ENCODE data around the gene KISS1R. TPM values are rescaled to one million over a fixed set of nuclear protein-coding genes. Genes with fewer than 3 reads are reported as not detected.

The KISS1R gene
- total RNA-seq, 2 experiments from 2014 or later: 0.66 to 1.1 TPM

DNA sequence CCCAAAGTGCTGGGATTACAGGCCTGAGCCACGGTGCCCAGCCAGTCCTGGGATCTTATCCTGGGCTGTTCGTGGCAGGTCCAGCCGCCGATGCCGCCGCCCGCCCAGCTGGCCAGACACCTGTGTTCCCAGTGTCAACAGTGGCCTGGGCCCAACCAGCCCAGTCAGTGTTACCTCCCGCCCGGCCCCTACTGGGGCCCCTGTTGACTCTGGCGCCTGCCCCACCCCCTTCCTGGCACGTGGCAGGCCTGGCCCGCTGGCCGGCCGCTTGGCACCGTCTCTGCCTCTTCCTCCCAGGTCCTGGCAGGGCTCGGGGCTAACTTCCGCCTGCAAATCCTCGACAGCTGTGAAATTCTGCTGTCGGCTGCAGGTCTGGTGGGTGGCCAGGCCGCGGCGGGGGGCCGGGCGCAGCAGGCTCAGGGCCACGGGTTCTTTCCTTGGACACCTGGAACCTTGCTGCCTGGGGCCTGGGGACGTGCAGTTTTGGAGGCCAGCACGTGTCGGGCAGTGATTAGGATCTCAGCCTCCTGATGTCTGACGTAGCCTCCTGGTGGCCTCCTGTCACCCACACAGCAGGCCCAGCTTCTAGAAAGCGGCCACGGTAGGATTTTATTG is 17.8 kb downstream of the KISS1R start:
- no peak for DNase-seq
- H3K4me1 Mint-ChIP-seq: peaks cover 29% of the 10 kb centered on the region
- no peaks in the 10 kb centered on the region for H3K27me3 Mint-ChIP-seq
- no peak for ATAC-seq
- peaks cover 5% of the 10 kb centered on the region for H3K9me3 Mint-ChIP-seq (ENCODE audit: low read depth)
- no peak overlapping the region for H3K4me3 Mint-ChIP-seq
- H3K27ac Mint-ChIP-seq: no peak overlapping the region
- peaks cover 16% of the 10 kb centered on the region for H3K36me3 Mint-ChIP-seq
- CTCF ChIA-PET: interaction anchor here (1.5 to 2.0 kb wide), 2 partner anchors 12 to 49 kb away, joined by 5 to 6 read pairs; partner anchors contain the start of gene WDR18

DNA sequence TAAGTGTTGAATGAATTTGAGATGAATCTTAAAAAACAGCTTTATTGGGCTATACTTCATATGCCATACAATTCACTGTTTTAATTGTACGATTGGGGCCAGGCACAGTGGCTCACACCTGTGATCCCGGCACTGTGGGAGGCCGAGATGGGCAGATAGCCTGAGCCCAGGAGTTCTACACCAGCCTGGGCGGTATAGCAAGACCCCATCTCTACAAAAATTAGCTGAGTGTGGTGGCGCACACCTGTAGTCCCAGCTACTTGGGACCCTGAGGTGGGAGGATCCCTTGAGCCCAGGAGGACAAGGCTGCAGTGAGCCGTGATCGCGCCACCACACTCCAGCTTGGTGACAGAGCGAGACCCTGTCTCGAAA is 19.0 kb downstream of the KISS1R start:
- Mint-ChIP-seq H3K4me1 (peaks cover 34% of the 10 kb centered on the region), H3K36me3 (peaks cover 15% of the 10 kb centered on the region), H3K9me3 (ENCODE audit: low read depth) (peaks cover 5% of the 10 kb centered on the region), H3K4me3 (no peak overlapping the region), H3K27ac (no peak overlapping the region), H3K27me3 (no peaks in the 10 kb centered on the region)
- CTCF ChIA-PET: interaction anchor here (0.9 to 2.0 kb wide), 4 partner anchors 13 to 73 kb away, joined by 3 to 6 read pairs (median 4); partner anchors contain the start of gene WDR18
- ATAC-seq (no peak), DNase-seq (no peak)

DNA sequence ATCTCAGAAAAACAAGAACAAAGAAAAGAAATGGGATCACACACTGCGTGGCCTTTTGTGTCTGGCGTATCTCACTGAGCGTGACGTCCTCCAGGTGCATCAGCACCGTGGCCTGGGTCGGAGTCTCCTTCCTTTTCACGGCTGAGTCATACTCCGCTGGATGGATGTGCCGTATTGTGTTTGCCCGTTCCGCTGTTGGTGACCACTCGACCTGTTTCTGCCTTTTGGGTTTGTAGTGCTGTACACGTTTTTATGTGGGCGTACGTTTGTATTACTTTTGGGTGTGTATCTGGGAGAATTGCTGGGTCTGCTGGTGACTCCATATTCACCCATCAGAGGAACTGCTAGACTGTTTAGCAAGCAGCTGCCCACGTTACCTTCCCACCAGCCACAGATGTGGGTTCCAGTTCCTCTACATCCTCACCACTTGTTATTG is 20.1 kb downstream of the KISS1R start:
- Mint-ChIP-seq H3K4me1 (peaks cover 37% of the 10 kb centered on the region), H3K27me3 (no peaks in the 10 kb centered on the region), H3K9me3 (ENCODE audit: low read depth) (peaks cover 5% of the 10 kb centered on the region), H3K36me3 (peaks cover 14% of the 10 kb centered on the region), H3K4me3 (no peak overlapping the region), H3K27ac (peak overlapping the region; percentile 58)
- ATAC-seq: peak; percentile 48
- CTCF ChIA-PET: interaction anchor here (0.9 to 3.7 kb wide), 2 partner anchors 13 to 258 kb away, joined by 3 to 18 read pairs; no protein-coding TSS in a partner anchor
- DNase-seq: peak; percentile 84

DNA sequence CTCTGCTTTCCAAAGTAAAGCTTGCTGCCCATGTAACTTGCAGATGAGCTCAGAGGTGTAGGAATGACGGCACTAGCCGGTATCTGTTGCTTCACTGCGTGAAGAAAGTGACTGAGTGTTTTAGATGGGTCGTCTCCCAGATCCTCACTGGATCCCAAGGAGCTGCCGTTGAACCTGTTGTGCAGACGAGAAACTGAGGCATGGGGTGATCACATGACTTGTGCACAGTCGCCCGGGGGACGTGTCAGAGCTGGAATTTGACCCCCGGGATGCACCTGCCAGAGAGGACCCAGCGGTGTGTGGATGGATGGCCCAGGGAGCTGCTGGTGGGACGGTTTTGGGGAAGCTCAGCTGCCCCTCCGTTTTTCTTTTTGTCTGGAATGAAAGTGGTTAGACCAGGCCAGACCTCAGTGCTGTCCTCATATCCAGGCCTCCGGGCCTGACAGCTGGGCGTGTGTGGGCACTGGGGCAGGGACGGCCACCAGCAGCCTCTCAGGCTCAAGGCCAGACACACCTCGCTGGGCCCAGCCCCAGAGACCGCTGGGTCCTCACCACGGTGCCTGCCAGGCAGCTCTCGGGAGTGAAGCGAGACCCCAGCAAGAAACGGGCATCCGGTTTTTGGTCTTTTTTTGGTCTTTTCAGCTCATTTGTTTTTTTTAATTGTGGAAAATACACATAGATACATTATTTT is 21.2 kb downstream of the KISS1R start:
- Mint-ChIP-seq H3K9me3 (ENCODE audit: low read depth) (peaks cover 5% of the 10 kb centered on the region), H3K27ac (no peak overlapping the region), H3K27me3 (no peaks in the 10 kb centered on the region), H3K4me1 (peaks cover 30% of the 10 kb centered on the region), H3K36me3 (peaks cover 14% of the 10 kb centered on the region), H3K4me3 (no peak overlapping the region)
- DNase-seq (no peak), ATAC-seq (no peak)
- CTCF ChIA-PET: interaction anchor here (0.7 to 3.7 kb wide), 3 partner anchors 15 to 256 kb away, joined by 3 to 18 read pairs (median 12); partner anchors contain the start of gene WDR18

DNA sequence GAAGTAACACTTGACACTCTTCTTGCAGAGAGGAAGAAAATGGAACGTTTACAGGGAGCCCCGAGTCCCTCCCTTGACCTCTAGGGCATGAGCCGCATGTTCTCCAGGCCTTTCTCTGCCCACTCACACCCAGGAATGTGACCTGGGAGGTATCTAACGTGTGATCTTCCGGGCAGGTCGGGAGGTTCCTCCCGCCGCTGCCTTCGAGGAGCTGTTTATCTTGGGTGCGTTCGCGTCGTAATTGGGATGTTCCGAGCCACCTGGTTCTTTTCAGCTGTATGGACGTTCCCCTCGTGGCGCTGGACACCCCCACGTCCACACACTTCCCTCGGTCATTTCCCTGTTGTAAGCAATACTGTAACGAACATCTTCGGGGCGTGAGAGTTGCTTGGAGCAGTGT is 22.3 kb downstream of the KISS1R start:
- H3K27me3 Mint-ChIP-seq: no peaks in the 10 kb centered on the region
- ATAC-seq: no peak
- DNase-seq: no peak
- H3K4me3 Mint-ChIP-seq: no peak overlapping the region
- H3K27ac Mint-ChIP-seq: no peak overlapping the region
- H3K9me3 Mint-ChIP-seq (ENCODE audit: low read depth): peaks cover 5% of the 10 kb centered on the region
- CTCF ChIA-PET: interaction anchor here (3.5 to 3.7 kb wide), 2 partner anchors 16 to 45 kb away, joined by 12 to 18 read pairs; partner anchors contain the start of gene WDR18
- peaks cover 17% of the 10 kb centered on the region for H3K36me3 Mint-ChIP-seq
- H3K4me1 Mint-ChIP-seq: peaks cover 27% of the 10 kb centered on the region

DNA sequence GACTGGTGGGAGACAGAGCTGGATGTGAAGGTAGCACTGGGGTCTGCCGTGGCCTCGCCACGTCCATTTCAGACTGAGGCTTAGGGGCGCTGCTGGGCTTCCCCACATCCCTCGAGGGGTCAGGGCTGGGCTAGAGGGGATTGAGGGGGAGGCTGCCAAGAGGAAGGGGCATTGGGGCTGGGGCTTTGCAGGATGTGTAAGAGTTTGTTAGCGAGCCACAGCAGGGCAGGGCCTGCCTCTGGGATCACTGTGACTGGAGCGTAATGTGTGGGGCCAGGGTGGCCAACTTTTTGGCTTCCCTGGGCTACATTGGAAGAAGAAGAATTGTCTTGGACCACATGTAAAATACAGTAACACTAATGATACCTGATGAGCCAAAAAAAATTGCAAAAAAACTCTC is 22.8 kb downstream of the KISS1R start:
- H3K27me3 Mint-ChIP-seq: no peaks in the 10 kb centered on the region
- CTCF ChIA-PET: interaction anchor here (1.2 to 3.7 kb wide), 4 partner anchors 16 to 77 kb away, joined by 4 to 18 read pairs (median 8); partner anchors contain the start of gene WDR18
- no peak for DNase-seq
- H3K4me1 Mint-ChIP-seq: peaks cover 27% of the 10 kb centered on the region
- peaks cover 5% of the 10 kb centered on the region for H3K9me3 Mint-ChIP-seq (ENCODE audit: low read depth)
- no peak overlapping the region for H3K27ac Mint-ChIP-seq
- peak overlapping the region; percentile 38 for H3K4me3 Mint-ChIP-seq
- H3K36me3 Mint-ChIP-seq: peaks cover 17% of the 10 kb centered on the region
- ATAC-seq: no peak

DNA sequence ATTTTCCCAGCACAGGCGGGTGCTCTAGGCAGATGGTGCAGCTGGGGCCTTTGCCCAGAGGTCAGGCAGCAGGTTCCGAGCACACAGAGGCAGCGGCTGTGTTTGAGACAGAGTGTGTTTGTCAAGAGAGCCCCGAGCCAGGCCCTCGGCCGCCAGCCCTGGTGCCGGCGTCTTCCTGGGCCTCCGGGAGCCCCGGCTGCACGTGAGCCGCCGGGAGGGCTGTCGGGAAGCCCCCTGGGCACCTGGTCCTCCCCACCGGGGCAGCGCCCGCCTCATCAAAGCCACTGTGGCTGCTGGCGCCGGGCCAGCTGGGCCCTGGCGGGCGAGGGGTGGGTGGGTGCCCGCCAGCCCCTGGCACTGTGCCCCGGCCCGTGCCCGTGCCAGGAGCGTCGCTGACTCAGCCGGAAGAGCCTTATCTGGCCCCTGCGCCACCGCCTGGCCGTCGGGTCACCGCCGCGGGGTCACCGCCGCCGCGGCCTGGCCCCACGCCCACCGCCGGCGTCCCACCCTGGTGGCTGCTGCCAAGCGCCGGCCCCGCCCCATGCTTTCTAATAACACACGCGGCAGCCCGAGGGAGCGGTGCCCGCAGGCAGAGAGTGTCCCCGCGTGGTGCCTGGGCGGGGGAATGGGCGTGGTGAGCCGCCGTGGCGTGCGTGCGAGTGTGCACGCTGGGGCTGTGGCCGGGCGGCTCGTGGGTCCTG is 23.6 kb downstream of the KISS1R start:
- Mint-ChIP-seq H3K27me3 (no peaks in the 10 kb centered on the region), H3K9me3 (ENCODE audit: low read depth) (peaks cover 5% of the 10 kb centered on the region), H3K4me1 (peaks cover 27% of the 10 kb centered on the region), H3K4me3 (peak overlapping the region; percentile 38), H3K36me3 (peaks cover 17% of the 10 kb centered on the region), H3K27ac (no peak overlapping the region)
- DNase-seq (peak; percentile 66), ATAC-seq (peak; percentile 64)
- CTCF ChIA-PET: interaction anchor here (1.2 to 3.7 kb wide), 4 partner anchors 17 to 78 kb away, joined by 4 to 18 read pairs (median 8); partner anchors contain the start of gene WDR18

DNA sequence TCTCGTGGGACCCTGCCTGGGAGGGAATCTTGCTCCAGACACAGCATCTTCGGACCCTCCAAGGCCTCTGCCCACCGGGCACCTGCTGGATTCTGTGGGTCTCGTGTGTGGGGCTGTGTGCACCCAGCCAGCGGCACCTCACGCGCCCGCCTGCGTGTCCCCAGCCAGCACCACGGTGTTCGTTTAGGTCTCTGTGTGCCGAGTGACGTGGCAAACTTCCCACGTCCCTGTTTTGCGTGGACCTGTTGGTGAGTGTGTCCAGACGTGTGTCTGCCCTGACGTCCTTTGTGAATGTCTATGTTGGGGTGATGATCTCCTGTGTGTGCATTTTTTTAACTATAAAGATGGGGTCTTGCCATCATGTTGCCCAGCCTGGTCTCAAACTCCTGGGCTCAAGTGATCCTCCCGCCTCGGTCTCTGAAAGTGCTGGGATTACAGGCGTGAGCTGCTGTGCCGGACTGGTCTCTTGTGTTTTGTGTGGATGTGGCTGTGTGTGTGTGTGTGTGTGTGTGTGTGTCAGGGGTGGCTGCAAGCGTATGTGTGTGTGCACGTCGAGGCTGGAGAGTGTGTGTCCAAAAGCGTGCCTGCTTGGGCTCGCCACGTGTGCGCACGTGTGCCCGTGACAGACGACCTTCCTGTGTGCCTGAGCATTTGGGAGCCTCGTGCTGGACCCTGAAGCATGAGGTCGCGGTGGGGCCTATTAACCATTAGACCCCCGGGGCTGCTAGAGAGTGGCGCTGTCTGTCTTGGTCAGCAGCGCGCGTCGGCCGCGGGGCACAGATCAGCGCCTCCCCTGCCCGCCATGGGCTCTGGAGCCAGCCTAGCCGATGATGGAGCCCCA is 24.4 kb downstream of the KISS1R start:
- Mint-ChIP-seq H3K27ac (no peak overlapping the region), H3K36me3 (peaks cover 17% of the 10 kb centered on the region), H3K4me1 (peaks cover 27% of the 10 kb centered on the region), H3K27me3 (no peaks in the 10 kb centered on the region), H3K4me3 (peak overlapping the region; percentile 23), H3K9me3 (ENCODE audit: low read depth) (peaks cover 5% of the 10 kb centered on the region)
- ATAC-seq: no peak
- CTCF ChIA-PET: interaction anchor here (1.4 to 3.5 kb wide), 2 partner anchors 43 to 78 kb away, joined by 5 to 12 read pairs; partner anchors contain the start of gene WDR18
- DNase-seq: no peak

DNA sequence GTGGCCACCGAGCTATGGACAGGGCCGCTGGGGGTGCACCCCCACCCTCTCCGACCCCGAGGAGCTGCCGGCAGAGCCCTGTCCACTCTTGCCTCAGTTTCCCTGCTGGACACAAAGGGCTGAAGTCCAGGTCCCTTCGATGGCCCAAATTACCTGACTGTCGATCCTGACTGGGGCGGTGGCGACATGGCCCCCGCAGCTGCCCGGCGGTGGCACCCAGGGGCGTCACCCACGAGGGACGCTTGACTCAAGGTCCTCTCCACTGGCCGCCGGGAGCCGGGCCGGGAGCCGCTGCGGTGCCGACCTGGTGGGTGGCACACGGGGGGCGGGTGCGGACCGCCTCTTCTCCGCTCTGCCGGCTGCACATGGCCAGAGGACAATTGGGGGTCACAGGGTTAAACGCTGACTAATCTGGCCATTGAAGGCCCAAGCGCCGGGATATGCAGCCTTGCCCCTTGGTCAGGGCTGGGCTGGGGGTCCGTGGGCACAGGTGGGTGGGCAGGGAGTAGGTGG is 25.1 kb downstream of the KISS1R start:
- Mint-ChIP-seq H3K36me3 (peaks cover 15% of the 10 kb centered on the region), H3K27ac (no peak overlapping the region), H3K27me3 (no peaks in the 10 kb centered on the region), H3K9me3 (ENCODE audit: low read depth) (peaks cover 4% of the 10 kb centered on the region), H3K4me1 (peaks cover 23% of the 10 kb centered on the region), H3K4me3 (no peak overlapping the region)
- CTCF ChIA-PET: no interaction called here
- ATAC-seq (no peak), DNase-seq (no peak)

DNA sequence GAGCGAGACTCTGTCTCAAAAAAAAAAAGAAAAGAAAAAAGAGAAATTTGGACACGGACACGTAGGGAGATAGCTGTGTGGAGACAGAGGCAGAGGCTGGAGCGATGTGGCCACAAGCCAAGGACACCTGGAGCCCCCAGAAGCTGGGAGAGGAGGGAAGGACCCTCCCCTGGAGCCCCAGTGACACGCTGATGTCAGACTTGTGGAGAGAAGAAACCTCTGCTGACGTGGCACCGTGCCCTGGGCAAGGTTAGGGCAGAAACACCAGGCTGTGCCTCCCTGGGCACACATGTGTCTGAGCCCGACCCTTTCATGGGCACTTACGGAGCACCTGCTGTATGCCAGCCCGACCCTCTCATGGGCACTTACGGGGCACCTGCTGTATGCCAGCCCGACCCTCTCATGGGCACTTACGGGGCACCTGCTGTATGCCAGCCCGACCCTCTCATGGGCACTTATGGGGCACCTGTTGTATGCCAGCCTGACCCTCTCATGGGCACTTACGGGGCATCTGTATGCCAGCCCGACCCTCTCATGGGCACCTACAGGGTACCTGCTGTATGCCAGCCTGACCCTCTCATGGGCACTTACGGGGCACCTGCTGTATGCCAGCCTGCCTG is 26.5 kb downstream of the KISS1R start:
- Mint-ChIP-seq H3K27me3 (no peaks in the 10 kb centered on the region), H3K4me3 (no peak overlapping the region), H3K9me3 (ENCODE audit: low read depth) (no peaks in the 10 kb centered on the region), H3K4me1 (peaks cover 14% of the 10 kb centered on the region), H3K27ac (no peak overlapping the region), H3K36me3 (peaks cover 10% of the 10 kb centered on the region)
- DNase-seq (no peak), ATAC-seq (no peak)
- CTCF ChIA-PET: no interaction called here

DNA sequence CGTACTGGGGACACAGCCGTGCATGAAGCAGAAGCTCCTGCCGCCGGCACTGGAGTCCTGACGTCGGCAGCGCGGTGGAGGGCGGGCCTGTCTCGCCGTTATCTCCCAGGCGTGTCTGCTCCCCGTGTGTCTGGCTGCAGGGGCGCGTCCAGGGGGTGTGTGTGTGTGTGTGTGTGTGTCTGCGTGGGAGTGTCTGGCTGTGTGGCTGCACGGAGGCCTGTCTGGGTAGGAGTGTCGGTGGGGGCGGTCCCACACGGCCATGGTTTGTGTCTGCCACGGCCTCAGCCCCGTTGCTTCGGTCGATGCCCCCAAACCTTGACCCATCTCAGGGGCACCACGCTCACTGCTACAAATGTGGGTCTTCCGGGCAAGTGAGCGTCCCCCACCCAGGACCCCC is 27.0 kb downstream of the KISS1R start:
- H3K4me3 Mint-ChIP-seq: no peak overlapping the region
- CTCF ChIA-PET: no interaction called here
- H3K9me3 Mint-ChIP-seq (ENCODE audit: low read depth): no peaks in the 10 kb centered on the region
- no peak overlapping the region for H3K27ac Mint-ChIP-seq
- no peak for DNase-seq
- no peak for ATAC-seq
- H3K4me1 Mint-ChIP-seq: peaks cover 14% of the 10 kb centered on the region
- H3K27me3 Mint-ChIP-seq: no peaks in the 10 kb centered on the region
- peaks cover 10% of the 10 kb centered on the region for H3K36me3 Mint-ChIP-seq

DNA sequence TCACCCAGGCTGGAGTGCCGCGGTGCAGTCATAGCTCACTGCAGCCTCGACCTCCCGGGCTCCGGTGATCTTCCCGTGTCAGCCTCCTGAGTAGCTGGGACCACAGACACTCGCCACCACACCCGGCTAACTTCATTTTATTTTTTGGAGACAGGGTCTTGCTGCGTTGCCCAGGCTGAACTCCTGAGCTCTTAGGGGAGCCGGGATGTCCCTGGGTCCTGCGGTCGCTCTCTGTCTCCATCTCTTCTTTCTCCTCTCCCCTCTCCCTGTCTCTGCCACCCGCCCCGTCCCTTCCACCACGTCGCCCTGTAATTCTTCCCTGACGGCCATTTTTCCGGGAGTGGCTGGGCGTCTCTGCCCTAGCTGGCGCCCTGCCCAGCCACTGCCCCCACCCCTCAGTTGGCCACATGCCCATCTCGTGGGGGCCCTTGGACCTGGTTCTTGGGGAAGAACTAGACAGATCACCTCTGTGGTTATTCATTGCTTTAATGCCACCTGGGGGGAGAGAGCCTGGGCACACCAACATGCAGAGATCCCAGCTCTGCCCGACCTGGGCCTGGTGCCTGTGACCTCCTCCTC is 27.6 kb downstream of the KISS1R start:
- DNase-seq: no peak
- ATAC-seq: no peak
- peaks cover 12% of the 10 kb centered on the region for H3K4me1 Mint-ChIP-seq
- H3K4me3 Mint-ChIP-seq: no peak overlapping the region
- H3K27ac Mint-ChIP-seq: no peak overlapping the region
- H3K27me3 Mint-ChIP-seq: no peaks in the 10 kb centered on the region
- peaks cover 5% of the 10 kb centered on the region for H3K36me3 Mint-ChIP-seq
- no peaks in the 10 kb centered on the region for H3K9me3 Mint-ChIP-seq (ENCODE audit: low read depth)
- CTCF ChIA-PET: no interaction called here
